Naive B cell (primary cell): ENCODE data around the gene CLEC3A. TPM values are rescaled to one million over a fixed set of nuclear protein-coding genes. Genes with fewer than 3 reads are reported as not detected.

Experiments used
- ATAC-seq, 2 donors: fragments of 150-1000 bp; cut with Tn5 transposase; 2 replicates each; pipeline ENCODE4 v1.10.0; 2021; ENCODE audit warnings: low read depth in 2 of 2, mild to moderate bottlenecking in 2 of 2, moderate library complexity in 2 of 2
- DNase-seq: peaks from one replicate; pipeline ENCODE4 v3.0.0; 2022
- H3K27ac Mint-ChIP-seq, 6 donors: one replicate each; pipeline ENCODE4 v1.8.0; 2020 to 2022; ENCODE audit warnings: mild to moderate bottlenecking in 6 of 6, mixed read lengths in 6 of 6, moderate library complexity in 5 of 6, inconsistent platforms in 2 of 6
- H3K27me3 Mint-ChIP-seq, 3 donors: one replicate each; pipeline ENCODE4 v1.8.0; 2021 to 2022; ENCODE audit warnings: mixed read lengths in 3 of 3, mild to moderate bottlenecking in 1 of 3
- H3K36me3 Mint-ChIP-seq, 2 donors: one replicate each; pipeline ENCODE4 v1.8.0; 2020 to 2022; ENCODE audit warnings: mixed read lengths in 2 of 2, inconsistent platforms in 1 of 2, mild to moderate bottlenecking in 1 of 2
- H3K4me1 Mint-ChIP-seq, 3 donors: one replicate each; pipeline ENCODE4 v1.8.0; 2020 to 2022; ENCODE audit warnings: mixed read lengths in 3 of 3, inconsistent platforms in 1 of 3, mild to moderate bottlenecking in 1 of 3, moderate library complexity in 1 of 3
- H3K4me3 Mint-ChIP-seq, 8 donors: one replicate each; pipeline ENCODE4 v1.8.0; 2020 to 2022; ENCODE audit warnings: mild to moderate bottlenecking in 8 of 8, mixed read lengths in 8 of 8, moderate library complexity in 8 of 8, inconsistent platforms in 2 of 8
- H3K9me3 Mint-ChIP-seq, 7 donors: one replicate each; pipeline ENCODE4 v1.8.0; 2020 to 2022; ENCODE audit warnings: mixed read lengths in 7 of 7, mild to moderate bottlenecking in 5 of 7, inconsistent platforms in 2 of 7, moderate library complexity in 1 of 7
- polyA plus RNA-seq, 6 donors: library from polyadenylated mRNA; unstranded; fragments of 300-500 nt; fragmentation: Illumina TruSeq; gene quantifications; one replicate each; pipeline ENCODE4 v1.2.3, GENCODE V29; 2021; ENCODE audit warnings: low read depth in 6 of 6

Gene CLEC3A
- polyA plus RNA-seq, 6 donors from 2014 or later: not detected

DNA sequence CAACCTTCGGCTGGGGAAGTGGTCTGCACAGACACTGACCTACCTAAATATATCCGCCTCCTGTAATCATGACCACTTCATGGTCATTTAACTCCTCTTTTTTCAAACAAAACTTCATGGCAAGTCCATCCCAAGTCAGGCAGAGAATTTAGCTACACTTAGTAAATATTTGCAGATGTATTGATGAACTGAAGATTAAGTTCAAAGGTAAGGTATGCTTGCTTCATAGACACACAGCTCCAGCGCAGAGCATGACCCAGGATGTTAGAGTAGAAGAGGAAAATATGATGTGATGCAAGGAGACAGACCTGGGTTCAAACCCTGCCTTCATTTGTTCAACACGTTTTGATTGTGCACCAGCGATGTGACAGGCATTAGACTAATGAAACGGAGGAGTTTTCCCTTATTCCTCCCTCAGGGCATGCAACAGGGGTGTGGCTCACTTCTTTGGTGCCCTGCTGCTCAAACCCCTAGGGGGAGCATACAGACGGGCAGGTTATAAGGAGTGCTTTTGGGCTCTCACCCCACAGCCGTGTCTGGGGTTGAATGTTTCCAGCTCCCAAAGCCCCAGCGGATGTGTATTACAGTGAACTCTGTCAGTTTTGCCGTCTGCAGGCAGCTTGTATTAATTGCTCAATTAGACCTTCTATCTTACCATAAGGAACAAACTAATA is 23.9 kb upstream of the CLEC3A start:
- no peaks in the 10 kb centered on the region for H3K36me3 Mint-ChIP-seq
- peaks cover 0 to 19% (median 9%) of the 10 kb centered on the region in 3 donors for H3K27me3 Mint-ChIP-seq
- no peak for DNase-seq
- no peak overlapping the region for H3K4me3 Mint-ChIP-seq
- H3K4me1 Mint-ChIP-seq: no peaks in the 10 kb centered on the region
- no peak for ATAC-seq
- no peak overlapping the region for H3K27ac Mint-ChIP-seq
- H3K9me3 Mint-ChIP-seq: peaks cover 8 to 16% (median 14%) of the 10 kb centered on the region in 7 donors

DNA sequence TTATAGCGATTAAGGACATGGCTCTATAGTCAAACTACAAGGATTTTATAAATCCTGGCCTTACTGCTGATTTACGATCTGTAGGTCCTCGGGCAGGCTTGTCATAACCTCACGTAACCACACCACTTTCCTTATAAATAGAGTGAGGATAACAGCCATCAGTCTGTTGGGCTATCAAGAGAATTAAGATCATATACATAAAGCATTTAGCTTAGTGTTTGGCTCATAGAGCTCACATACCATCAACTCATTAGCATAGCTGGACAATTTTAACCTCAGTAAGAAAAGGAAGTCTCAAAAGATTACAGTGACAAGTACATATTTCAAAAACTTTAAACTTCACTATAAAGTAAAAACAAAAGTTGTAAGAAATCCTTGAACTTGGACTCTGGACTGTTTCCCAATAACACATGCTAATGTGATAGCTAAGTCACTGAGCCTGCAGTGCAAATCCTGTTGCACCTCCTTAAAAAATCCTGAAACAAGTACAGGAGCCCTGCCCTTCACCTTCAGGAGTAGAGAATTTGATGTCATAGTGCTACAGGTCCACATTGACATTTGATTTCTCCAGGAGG is 20.8 kb upstream of the CLEC3A start:
- peaks cover 0 to 27% (median 17%) of the 10 kb centered on the region in 3 donors for H3K27me3 Mint-ChIP-seq
- H3K9me3 Mint-ChIP-seq: peaks cover 0 to 10% (median 5%) of the 10 kb centered on the region in 7 donors
- H3K4me3 Mint-ChIP-seq: no peak overlapping the region
- H3K4me1 Mint-ChIP-seq: no peaks in the 10 kb centered on the region
- ATAC-seq (no peak), DNase-seq (no peak)
- no peaks in the 10 kb centered on the region for H3K36me3 Mint-ChIP-seq
- H3K27ac Mint-ChIP-seq: no peak overlapping the region

DNA sequence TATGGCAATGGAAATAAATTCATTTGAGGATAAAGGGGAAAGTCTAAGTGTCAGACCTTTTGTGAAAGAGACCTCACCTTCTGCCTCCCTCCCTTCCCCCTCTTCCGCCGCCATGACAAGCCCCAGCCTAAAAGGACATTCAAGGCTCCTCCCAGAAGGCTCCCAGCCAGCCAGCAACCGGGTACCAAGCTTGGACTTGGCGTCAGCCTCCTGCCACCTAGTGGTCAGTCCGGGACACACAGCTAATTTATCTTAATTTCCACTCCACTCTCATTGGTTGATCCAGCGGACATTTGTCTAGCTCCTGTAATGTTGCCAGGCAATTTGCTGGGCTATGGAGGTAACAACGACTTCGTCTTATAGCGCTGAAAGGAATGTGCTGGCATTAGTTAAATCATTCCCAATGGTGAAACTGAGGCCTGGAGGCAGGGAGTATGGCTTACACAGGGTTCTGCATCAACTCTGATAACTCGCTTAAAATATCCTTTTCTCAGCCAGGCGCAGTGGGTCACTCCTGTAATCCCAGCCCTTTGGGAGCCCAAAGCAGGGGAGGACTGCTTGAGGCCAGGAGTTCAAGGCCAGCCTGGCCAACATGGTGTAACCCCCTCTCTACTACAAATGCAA is 19.3 kb upstream of the CLEC3A start:
- no peaks in the 10 kb centered on the region for H3K4me1 Mint-ChIP-seq
- H3K9me3 Mint-ChIP-seq: peaks cover 0 to 5% (median 0%) of the 10 kb centered on the region in 7 donors
- DNase-seq (peak; percentile 38), ATAC-seq (peak; percentile 61 to 77)
- H3K36me3 Mint-ChIP-seq: no peaks in the 10 kb centered on the region
- H3K27me3 Mint-ChIP-seq: peaks cover 0 to 27% (median 21%) of the 10 kb centered on the region in 3 donors
- H3K27ac Mint-ChIP-seq: no peak overlapping the region
- no peak overlapping the region for H3K4me3 Mint-ChIP-seq

DNA sequence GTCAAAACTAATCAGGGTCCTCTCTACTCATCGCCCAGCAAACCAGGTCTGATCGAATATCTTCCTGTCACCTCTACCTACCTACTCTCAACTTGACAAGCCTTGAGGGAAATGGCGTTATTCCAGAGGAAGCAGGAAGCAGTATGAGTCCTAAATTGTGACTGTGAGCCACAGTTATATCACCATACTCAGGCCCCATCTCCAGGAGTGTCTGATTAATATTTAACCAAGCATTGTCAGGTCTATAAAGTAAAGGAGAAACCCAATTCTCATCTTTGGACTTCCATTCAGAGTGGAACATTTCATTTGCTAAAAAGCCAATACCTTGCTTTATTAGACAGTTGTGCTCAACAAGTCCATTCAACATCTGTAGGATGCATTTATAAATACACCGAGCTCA is 17.8 kb upstream of the CLEC3A start:
- Mint-ChIP-seq H3K4me3 (no peak overlapping the region), H3K36me3 (no peaks in the 10 kb centered on the region), H3K9me3 (peaks cover 0 to 5% (median 0%) of the 10 kb centered on the region in 7 donors), H3K27me3 (peaks cover 0 to 21% (median 18%) of the 10 kb centered on the region in 3 donors), H3K27ac (no peak overlapping the region), H3K4me1 (no peaks in the 10 kb centered on the region)
- ATAC-seq (no peak), DNase-seq (no peak)

DNA sequence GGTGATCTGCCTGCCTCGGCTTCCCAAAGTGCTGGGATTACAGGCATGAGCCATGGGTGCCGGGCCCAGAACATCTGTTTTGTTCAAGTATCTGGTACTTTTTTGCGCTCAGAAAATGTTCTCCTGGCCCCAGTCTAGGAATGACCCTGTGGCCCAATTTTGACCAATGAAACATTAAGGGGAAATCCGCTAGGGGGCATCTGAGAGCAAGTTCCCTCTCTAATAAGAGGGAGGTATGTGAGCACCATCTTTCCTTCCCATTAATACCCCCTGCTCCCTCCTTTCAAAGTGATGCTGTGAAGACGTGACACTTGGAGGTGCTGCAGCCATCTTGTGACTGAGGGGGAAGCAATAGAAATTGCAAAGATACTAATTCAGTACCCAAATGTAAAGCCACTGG is 16.5 kb upstream of the CLEC3A start:
- no peaks in the 10 kb centered on the region for H3K36me3 Mint-ChIP-seq
- ATAC-seq: no peak
- peaks cover 3 to 21% (median 16%) of the 10 kb centered on the region in 3 donors for H3K27me3 Mint-ChIP-seq
- no peaks in the 10 kb centered on the region for H3K4me1 Mint-ChIP-seq
- H3K9me3 Mint-ChIP-seq: peaks cover 0 to 5% (median 0%) of the 10 kb centered on the region in 7 donors
- no peak overlapping the region for H3K4me3 Mint-ChIP-seq
- no peak for DNase-seq
- H3K27ac Mint-ChIP-seq: no peak overlapping the region

DNA sequence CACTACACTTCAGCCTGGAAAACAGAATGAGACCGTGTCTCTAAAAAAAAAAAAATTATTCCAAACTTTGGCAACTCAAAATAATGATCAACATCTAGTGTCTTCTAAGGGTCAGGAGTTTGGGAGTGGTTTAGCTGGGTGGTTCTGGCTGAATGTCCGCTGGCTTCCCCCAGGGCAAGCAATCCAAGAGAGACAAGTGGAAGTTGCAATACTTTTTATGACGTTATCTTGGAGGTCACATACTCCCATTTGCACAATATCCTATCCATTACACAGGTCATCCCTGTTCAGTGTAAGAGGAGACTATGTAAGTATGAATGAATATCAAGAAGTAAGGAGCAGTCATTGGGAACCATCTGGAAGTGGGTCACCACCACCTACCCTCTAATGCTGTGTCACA is 15.2 kb upstream of the CLEC3A start:
- H3K27me3 Mint-ChIP-seq: peaks cover 10 to 22% (median 20%) of the 10 kb centered on the region in 3 donors
- H3K9me3 Mint-ChIP-seq: peaks cover 0 to 5% (median 0%) of the 10 kb centered on the region in 7 donors
- no peak overlapping the region for H3K27ac Mint-ChIP-seq
- H3K4me3 Mint-ChIP-seq: no peak overlapping the region
- ATAC-seq (no peak), DNase-seq (no peak)
- H3K4me1 Mint-ChIP-seq: no peaks in the 10 kb centered on the region
- no peaks in the 10 kb centered on the region for H3K36me3 Mint-ChIP-seq

DNA sequence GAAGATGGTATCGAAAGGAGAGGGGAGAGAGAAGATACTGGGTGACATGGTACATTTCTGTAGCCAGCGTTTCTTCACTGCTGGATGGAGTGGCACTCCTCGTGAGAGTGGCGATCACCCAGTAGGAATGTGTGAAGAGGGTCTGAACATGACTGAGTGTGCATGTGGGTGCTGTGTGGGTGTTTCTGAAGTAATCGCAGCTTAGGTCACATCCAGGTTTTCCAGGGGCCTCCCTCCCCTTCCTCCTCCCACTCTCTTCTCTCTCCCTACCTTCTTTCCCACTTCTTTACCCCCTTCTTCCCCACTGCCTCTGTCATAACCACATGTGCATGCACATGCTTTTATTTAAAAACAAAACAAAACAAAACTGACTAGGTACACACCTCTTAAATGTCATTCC is 1.8 kb downstream of the CLEC3A start:
- no peak overlapping the region for H3K4me3 Mint-ChIP-seq
- peaks cover 0 to 8% (median 2%) of the 10 kb centered on the region in 7 donors for H3K9me3 Mint-ChIP-seq
- no peak overlapping the region for H3K27ac Mint-ChIP-seq
- no peaks in the 10 kb centered on the region for H3K4me1 Mint-ChIP-seq
- H3K27me3 Mint-ChIP-seq: peaks cover 5 to 20% (median 16%) of the 10 kb centered on the region in 3 donors
- DNase-seq (no peak), ATAC-seq (no peak)
- H3K36me3 Mint-ChIP-seq: no peaks in the 10 kb centered on the region

DNA sequence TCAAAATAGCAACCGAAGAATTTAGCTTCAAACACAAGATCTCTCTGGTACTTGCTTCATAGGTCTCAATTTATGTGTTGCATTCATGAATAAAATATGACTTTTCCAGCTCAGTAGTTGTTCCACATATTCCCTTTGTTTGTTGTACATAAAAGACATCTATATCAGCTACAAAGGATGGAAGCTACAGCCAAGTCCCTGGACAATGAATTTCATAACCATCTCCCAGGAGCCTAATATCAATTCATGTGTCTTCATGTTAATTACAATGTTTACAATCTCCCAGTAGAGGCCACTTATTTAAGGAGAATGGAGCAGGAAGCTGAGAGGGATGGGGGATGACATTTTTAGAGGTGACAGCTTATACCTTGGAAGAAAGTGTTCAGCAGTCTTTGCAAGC is 3.3 kb downstream of the CLEC3A start:
- Mint-ChIP-seq H3K36me3 (no peaks in the 10 kb centered on the region), H3K9me3 (peaks cover 0 to 8% (median 0%) of the 10 kb centered on the region in 7 donors), H3K4me1 (no peaks in the 10 kb centered on the region), H3K27me3 (peaks cover 5 to 20% (median 16%) of the 10 kb centered on the region in 3 donors), H3K27ac (no peak overlapping the region), H3K4me3 (no peak overlapping the region)
- ATAC-seq: no peak
- DNase-seq: no peak

DNA sequence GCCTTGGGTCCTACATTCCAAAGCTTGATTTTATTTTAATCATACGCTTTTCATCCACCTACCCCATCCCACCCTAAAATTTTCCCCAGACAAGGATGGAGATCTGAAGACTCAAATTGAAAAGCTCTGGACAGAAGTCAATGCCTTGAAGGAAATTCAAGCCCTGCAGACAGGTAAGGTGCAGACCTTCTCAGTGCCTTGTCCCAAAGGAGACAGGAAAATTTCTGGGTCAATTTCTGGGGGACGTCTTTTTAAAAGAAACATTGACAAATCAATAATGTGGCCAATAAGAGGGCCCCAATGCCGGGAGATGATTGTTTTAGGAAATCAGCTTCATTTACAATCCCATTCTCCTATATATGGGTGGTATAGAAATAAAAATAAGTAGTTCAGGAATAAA is 5.7 kb downstream of the CLEC3A start:
- no peak overlapping the region for H3K4me3 Mint-ChIP-seq
- no peaks in the 10 kb centered on the region for H3K36me3 Mint-ChIP-seq
- no peak overlapping the region for H3K27ac Mint-ChIP-seq
- H3K4me1 Mint-ChIP-seq: no peaks in the 10 kb centered on the region
- peaks cover 0 to 8% (median 0%) of the 10 kb centered on the region in 7 donors for H3K9me3 Mint-ChIP-seq
- DNase-seq (no peak), ATAC-seq (no peak)
- H3K27me3 Mint-ChIP-seq: peaks cover 7 to 23% (median 22%) of the 10 kb centered on the region in 3 donors

DNA sequence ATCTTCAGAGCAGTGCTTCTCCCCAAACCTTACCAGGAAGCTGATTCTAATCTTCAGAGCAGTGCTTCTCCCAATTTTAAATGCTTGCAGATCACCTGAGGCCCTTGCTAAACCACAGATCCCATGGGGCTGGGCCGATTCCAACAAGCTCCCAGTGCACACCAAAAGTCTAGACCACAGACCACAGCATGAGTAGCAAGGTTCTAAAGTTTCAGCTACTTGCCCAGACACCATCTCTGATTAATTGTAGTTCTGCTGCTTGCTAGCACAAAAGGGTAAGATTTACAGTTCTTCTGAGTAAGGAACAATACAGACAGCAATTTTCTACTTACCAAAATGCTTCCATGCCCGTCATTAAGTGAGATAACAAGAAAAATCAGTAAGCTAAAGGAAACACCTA is 12.2 kb downstream of the CLEC3A start:
- H3K4me3 Mint-ChIP-seq: no peak overlapping the region
- no peaks in the 10 kb centered on the region for H3K36me3 Mint-ChIP-seq
- peaks cover 15 to 30% (median 21%) of the 10 kb centered on the region in 3 donors for H3K27me3 Mint-ChIP-seq
- H3K4me1 Mint-ChIP-seq: no peaks in the 10 kb centered on the region
- ATAC-seq (no peak), DNase-seq (no peak)
- no peak overlapping the region for H3K27ac Mint-ChIP-seq
- peaks cover 0 to 2% (median 0%) of the 10 kb centered on the region in 7 donors for H3K9me3 Mint-ChIP-seq

DNA sequence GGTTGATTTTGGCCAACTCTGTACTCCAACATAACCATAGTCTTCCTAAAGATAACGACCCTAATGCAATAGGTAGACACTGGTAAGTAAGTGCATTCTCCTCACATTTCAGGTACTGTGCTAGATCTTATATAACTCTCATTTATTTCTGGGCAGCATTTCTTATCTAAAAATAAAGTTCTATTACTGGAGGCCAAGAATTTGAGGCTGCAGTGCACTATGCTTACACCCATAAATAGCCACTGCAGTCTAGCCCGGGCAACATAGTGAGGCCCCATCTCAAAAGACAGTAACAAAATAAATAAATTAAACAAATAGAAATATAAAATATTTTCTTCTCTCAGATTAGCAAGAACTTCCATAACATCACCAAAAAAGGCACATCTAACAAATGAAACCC is 12.7 kb downstream of the CLEC3A start:
- ATAC-seq: no peak
- Mint-ChIP-seq H3K4me1 (no peaks in the 10 kb centered on the region), H3K36me3 (no peaks in the 10 kb centered on the region), H3K4me3 (no peak overlapping the region), H3K9me3 (peaks cover 0 to 2% (median 0%) of the 10 kb centered on the region in 7 donors), H3K27ac (no peak overlapping the region), H3K27me3 (peaks cover 15 to 30% (median 26%) of the 10 kb centered on the region in 3 donors)
- no peak for DNase-seq

DNA sequence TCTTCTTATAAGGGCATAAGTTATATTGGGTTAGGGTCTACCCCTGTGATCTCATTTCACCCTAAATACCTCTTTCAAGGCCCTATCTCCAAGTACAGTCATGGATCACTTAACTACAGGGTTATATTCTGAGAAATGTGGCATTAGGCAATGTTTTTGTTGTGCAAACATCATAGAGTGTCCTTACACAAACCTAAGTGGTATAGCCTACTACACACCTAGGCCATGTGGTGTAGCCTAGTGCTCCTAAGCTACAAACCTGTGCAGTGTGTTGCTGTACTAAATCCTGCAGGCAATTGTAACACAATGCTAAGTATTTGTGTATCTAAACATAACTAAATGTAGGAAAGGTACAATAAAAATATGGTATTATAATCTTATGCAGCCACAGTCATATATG is 18.0 kb downstream of the CLEC3A start:
- H3K9me3 Mint-ChIP-seq: peaks cover 0 to 3% (median 0%) of the 10 kb centered on the region in 7 donors
- no peaks in the 10 kb centered on the region for H3K4me1 Mint-ChIP-seq
- no peaks in the 10 kb centered on the region for H3K36me3 Mint-ChIP-seq
- no peak for DNase-seq
- H3K27me3 Mint-ChIP-seq: peaks cover 16 to 40% (median 27%) of the 10 kb centered on the region in 3 donors
- H3K27ac Mint-ChIP-seq: no peak overlapping the region
- no peak overlapping the region for H3K4me3 Mint-ChIP-seq
- no peak for ATAC-seq

DNA sequence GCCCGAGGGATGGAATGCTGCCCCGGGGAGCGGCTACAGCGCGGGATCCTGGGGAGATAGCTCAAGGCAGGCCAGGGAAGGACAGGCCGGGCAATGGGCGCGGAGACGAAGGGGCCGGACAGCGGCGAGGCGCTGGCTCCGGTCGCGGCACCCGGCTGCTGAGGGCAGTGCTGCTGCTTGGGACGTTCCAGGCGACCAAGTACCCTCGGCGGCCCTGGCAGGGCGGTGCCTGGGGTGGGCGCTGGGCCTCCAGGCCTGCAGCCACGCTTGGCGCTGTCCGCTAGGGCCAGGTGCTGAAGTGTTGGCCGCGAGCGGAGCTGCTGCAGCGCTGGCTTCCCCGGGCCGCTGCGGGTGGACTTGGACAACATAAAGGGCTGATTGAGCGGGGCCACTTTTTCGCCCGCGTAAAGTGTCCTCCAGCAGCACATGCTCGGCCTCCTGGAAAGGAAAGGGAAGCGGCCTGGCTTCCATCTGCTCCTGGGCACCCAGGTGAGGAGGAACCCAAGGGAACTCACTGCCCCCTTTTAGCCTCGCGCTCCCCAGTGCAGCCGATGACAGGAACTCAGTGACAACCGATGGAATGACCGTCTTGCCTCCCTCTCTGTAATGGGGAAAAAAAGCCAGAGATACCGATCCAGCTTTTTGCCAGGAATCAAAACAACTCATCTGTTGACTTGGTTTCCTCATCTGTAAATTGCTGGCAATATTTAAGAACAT is 23.7 kb downstream of the CLEC3A start:
- Mint-ChIP-seq H3K4me3 (no peak overlapping the region), H3K9me3 (peaks cover 0 to 7% (median 0%) of the 10 kb centered on the region in 7 donors), H3K27me3 (peaks cover 25 to 33% (median 27%) of the 10 kb centered on the region in 3 donors), H3K27ac (peak overlapping the region in 1 of 6 donors; percentile 22), H3K36me3 (no peaks in the 10 kb centered on the region), H3K4me1 (no peaks in the 10 kb centered on the region)
- no peak for ATAC-seq
- DNase-seq: no peak
